MM.1S (cell line): ENCODE results near the gene EEF2KMT.
"Not testable (repeated sequence)": the region's sequence is repeated elsewhere in the genome, so short reads cannot be mapped to it uniquely, and the experiment has no call there.

ENCODE experiments used
- EZH2 ChIP-seq: fragments of 300-600 bp; sonication (generic); optimal IDR thresholded peaks from 2 replicates; pipeline ENCODE3; 2017; ENCODE audit warnings: low read depth, mild to moderate bottlenecking, antibody characterized with exemption, low read length, mixed read lengths
- EZH2phosphoT487 ChIP-seq: fragments of 300-600 bp; sonication (generic); IDR thresholded peaks from 2 replicates; pipeline ENCODE4 v1.6.1; 2018; ENCODE audit warnings: antibody characterized with exemption, low read length
- TF ChIP-seq, protein P1 (sequence below): fragments of 300-600 bp; sonication (generic); IDR thresholded peaks from 2 replicates; pipeline ENCODE4 v1.5.1; 2016; ENCODE audit warnings: antibody characterized with exemption, low read length, mixed read lengths

GRCh38 chr16:5095145-5095830, 2.3 kb downstream of the EEF2KMT start:
- TF ChIP-seq EZH2, EZH2phosphoT487: not testable (repeated sequence)
- TF ChIP-seq, protein P1, sequence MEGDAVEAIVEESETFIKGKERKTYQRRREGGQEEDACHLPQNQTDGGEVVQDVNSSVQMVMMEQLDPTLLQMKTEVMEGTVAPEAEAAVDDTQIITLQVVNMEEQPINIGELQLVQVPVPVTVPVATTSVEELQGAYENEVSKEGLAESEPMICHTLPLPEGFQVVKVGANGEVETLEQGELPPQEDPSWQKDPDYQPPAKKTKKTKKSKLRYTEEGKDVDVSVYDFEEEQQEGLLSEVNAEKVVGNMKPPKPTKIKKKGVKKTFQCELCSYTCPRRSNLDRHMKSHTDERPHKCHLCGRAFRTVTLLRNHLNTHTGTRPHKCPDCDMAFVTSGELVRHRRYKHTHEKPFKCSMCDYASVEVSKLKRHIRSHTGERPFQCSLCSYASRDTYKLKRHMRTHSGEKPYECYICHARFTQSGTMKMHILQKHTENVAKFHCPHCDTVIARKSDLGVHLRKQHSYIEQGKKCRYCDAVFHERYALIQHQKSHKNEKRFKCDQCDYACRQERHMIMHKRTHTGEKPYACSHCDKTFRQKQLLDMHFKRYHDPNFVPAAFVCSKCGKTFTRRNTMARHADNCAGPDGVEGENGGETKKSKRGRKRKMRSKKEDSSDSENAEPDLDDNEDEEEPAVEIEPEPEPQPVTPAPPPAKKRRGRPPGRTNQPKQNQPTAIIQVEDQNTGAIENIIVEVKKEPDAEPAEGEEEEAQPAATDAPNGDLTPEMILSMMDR = not testable (repeated sequence)
